Liver (tissue), 9 donors: ENCODE results near the gene KIF21B. TPM values are rescaled to one million over a fixed set of nuclear protein-coding genes. Genes with fewer than 3 reads are reported as not detected.

ENCODE experiments used
- DNase-seq: peaks from one replicate; pipeline ENCODE4 v3.0.0-alpha.2; 2017; ENCODE audit warnings: low spot score
- H3K27ac ChIP-seq, 2 donors: one replicate each; pipeline ENCODE4 v1.7.0; 2013; ENCODE audit warnings: inconsistent platforms in 2 of 2, low read length in 2 of 2, control low read depth in 1 of 2, low read depth in 1 of 2, mild to moderate bottlenecking in 1 of 2
- H3K27me3 ChIP-seq, 4 donors: one replicate each; pipeline versions ENCODE4 v1.6.1 to v1.7.0; 2013; ENCODE audit warnings: low read length in 3 of 4, inconsistent platforms in 1 of 4, mild to moderate bottlenecking in 1 of 4, moderate library complexity in 1 of 4; ENCODE audit not compliant: control insufficient read depth in 4 of 4, insufficient read depth in 4 of 4
- H3K36me3 ChIP-seq, 4 donors: one replicate each; pipeline versions ENCODE4 v1.6.1 to v1.7.0; 2013; ENCODE audit warnings: low read length in 3 of 4, mild to moderate bottlenecking in 3 of 4, low read depth in 1 of 4, moderate library complexity in 1 of 4; ENCODE audit not compliant: control insufficient read depth in 4 of 4, insufficient read depth in 3 of 4
- H3K4me1 ChIP-seq, 4 donors: one replicate each; pipeline versions ENCODE4 v1.6.1 to v1.7.0; 2013; ENCODE audit warnings: low read length in 3 of 4, mild to moderate bottlenecking in 3 of 4, moderate library complexity in 1 of 4; ENCODE audit not compliant: control insufficient read depth in 4 of 4, insufficient read depth in 4 of 4
- H3K4me3 ChIP-seq, 3 donors: one replicate each; pipeline versions ENCODE4 v1.6.1 to v1.7.0; 2013; ENCODE audit warnings: low read length in 3 of 3, control low read depth in 1 of 3, low read depth in 1 of 3, mild to moderate bottlenecking in 1 of 3
- H3K9ac ChIP-seq, 2 donors: one replicate each; pipeline ENCODE4 v1.7.0; 2013; ENCODE audit warnings: low read length in 2 of 2, mild to moderate bottlenecking in 2 of 2, moderate library complexity in 2 of 2, control low read depth in 1 of 2, low read depth in 1 of 2
- H3K9me3 ChIP-seq, 4 donors: one replicate each; pipeline versions ENCODE4 v1.6.1 to v1.7.0; 2013; ENCODE audit warnings: low read length in 3 of 4; ENCODE audit not compliant: control insufficient read depth in 4 of 4
- EGR1 ChIP-seq, 2 donors: IDR thresholded peaks; 2 replicates each; pipeline ENCODE4 v1.6.1; 2016 to 2018; ENCODE audit warnings: antibody characterized with exemption in 2 of 2, low read depth in 2 of 2
- FOXA1 ChIP-seq: IDR thresholded peaks from 2 replicates; pipeline ENCODE4 v1.6.1; 2016; ENCODE audit warnings: antibody characterized with exemption
- FOXA2 ChIP-seq: IDR thresholded peaks from 2 replicates; pipeline ENCODE4 v1.6.1; 2016; ENCODE audit warnings: antibody characterized with exemption
- GABPA ChIP-seq, 2 donors: IDR thresholded peaks in 1 of 2; conservative IDR thresholded peaks in 1 of 2; 2 replicates each; pipeline ENCODE4 v1.6.1; 2016; ENCODE audit warnings: antibody characterized with exemption in 2 of 2, mild to moderate bottlenecking in 1 of 2, moderate library complexity in 1 of 2
- HNF4A ChIP-seq, 2 donors: conservative IDR thresholded peaks; 2 replicates each; pipeline ENCODE4 v1.6.1; 2016; ENCODE audit warnings: antibody characterized with exemption in 2 of 2, mild to moderate bottlenecking in 2 of 2
- HNF4G ChIP-seq: IDR thresholded peaks from 2 replicates; pipeline ENCODE4 v1.6.1; 2016; ENCODE audit warnings: antibody characterized with exemption
- JUND ChIP-seq, 2 donors: IDR thresholded peaks; 2 replicates each; pipeline ENCODE4 v1.6.1; 2016; ENCODE audit warnings: antibody characterized with exemption in 2 of 2
- NR2F2 ChIP-seq: IDR thresholded peaks from 2 replicates; pipeline ENCODE4 v1.6.1; 2016; ENCODE audit warnings: antibody characterized with exemption
- RAD21 ChIP-seq, 2 donors: IDR thresholded peaks; 2 replicates each; pipeline ENCODE4 v1.6.1; 2016; ENCODE audit warnings: antibody characterized with exemption in 2 of 2, mild to moderate bottlenecking in 2 of 2
- RXRA ChIP-seq, 2 donors: IDR thresholded peaks; 2 replicates each; pipeline ENCODE4 v1.6.1; 2017 to 2018; ENCODE audit warnings: antibody characterized with exemption in 2 of 2, mild to moderate bottlenecking in 1 of 2
- SP1 ChIP-seq: IDR thresholded peaks from 2 replicates; pipeline ENCODE4 v1.6.1; 2018; ENCODE audit warnings: antibody characterized with exemption, mild to moderate bottlenecking
- TAF1 ChIP-seq: conservative IDR thresholded peaks from 2 replicates; pipeline ENCODE4 v1.6.1; 2016; ENCODE audit warnings: antibody characterized with exemption, mild to moderate bottlenecking
- YY1 ChIP-seq: IDR thresholded peaks from 2 replicates; pipeline ENCODE4 v1.6.1; 2016; ENCODE audit warnings: antibody characterized with exemption, mild to moderate bottlenecking
- WGBS: extraction: QIAGEN DNeasy Blood & Tissue Kit; methylation state at CpG from one replicate; pipeline ENCODE4 v1.1.7; 2013; 5-methylcytosine and 5-hydroxymethylcytosine counted together
- polyA plus RNA-seq, 2 donors: library from polyadenylated mRNA; stranded (reverse) in 1 of 2; unstranded in 1 of 2; fragments of 200-250 nt in 1 of 2; fragments of >200 nt in 1 of 2; fragmentation: Nextera tagmentation in 1 of 2; extraction: Ambion mirVana in 1 of 2; gene quantifications; one replicate each; pipeline versions ENCODE4 v1.2.1 to v1.2.3, GENCODE V29; 2013 to 2015
- total RNA-seq, 2 donors: library from RNA; depleted of rRNA; stranded (reverse); fragments of >200 nt; gene quantifications; one replicate each; pipeline ENCODE4 v1.2.3, GENCODE V29; 2014
- TF ChIP-seq, protein P1 (sequence below): IDR thresholded peaks from 2 replicates; pipeline ENCODE4 v1.6.1; 2016; ENCODE audit warnings: antibody characterized with exemption
- TF ChIP-seq, protein P2 (sequence below): fragments of 150-350 bp; IDR thresholded peaks from 2 replicates; pipeline ENCODE4 v1.5.1; 2017; ENCODE audit warnings: improper control_type of control experiment, low read depth, low read length; ENCODE audit not compliant: missing input control
- TF ChIP-seq, protein P3 (sequence below): IDR thresholded peaks from 2 replicates; pipeline ENCODE4 v1.6.1; 2016; ENCODE audit warnings: antibody characterized with exemption
- TF ChIP-seq, protein P4 (sequence below): IDR thresholded peaks from 2 replicates; pipeline ENCODE4 v1.6.1; 2016; ENCODE audit warnings: antibody characterized with exemption
- donor health status: healthy.
- donor health status: healthy.
- donor health status: healthy.
- donor health status: healthy.
- donor health status: healthy.

The KIF21B gene
- total and polyA plus RNA-seq, 4 donors: 0.42 to 1.9 (median 1.0) TPM

DNA sequence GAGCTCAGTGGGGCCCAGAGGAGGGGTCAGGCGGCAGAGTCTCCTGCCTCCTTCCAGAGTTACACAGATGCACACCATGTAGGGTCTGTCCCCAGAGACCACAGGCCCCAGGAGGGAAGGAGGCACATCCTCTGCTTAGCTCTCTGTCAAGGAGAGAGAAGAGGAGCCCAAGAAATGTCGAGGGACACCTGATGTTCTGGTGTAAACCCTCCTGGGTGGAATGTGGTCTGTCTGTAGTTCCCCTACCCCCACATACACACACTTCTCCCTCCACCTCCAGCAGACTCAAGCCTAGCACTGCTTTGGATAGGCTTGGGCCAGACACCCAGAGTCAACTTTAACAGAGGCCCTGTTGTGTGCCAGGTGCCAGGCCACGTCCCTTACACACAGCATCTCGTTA, 34.2 kb downstream of the KIF21B start:
- Histone ChIP-seq H3K9me3 (no peaks in the 10 kb centered on the region), H3K36me3 (peaks cover 0 to 2% (median under 1%) of the 10 kb centered on the region in 4 donors), H3K4me1 (no peaks in the 10 kb centered on the region), H3K4me3 (no peak overlapping the region), H3K27me3 (no peaks in the 10 kb centered on the region), H3K27ac (no peak overlapping the region), H3K9ac (no peak overlapping the region)
- TF ChIP-seq GABPA (IDR thresholded peaks at IDR 0.05 in 1 of 2, conservative IDR thresholded peaks at IDR 0.05 in 1 of 2) (no peak), EGR1 (IDR thresholded peaks at IDR 0.05; ENCODE audit: low read depth in 2 of 2) (no peak), JUND (IDR thresholded peaks at IDR 0.05) (no peak), RAD21 (IDR thresholded peaks at IDR 0.05) (no peak), SP1 (no peak), HNF4A (conservative IDR thresholded peaks at IDR 0.05) (no peak)
- TF ChIP-seq, protein P1, sequence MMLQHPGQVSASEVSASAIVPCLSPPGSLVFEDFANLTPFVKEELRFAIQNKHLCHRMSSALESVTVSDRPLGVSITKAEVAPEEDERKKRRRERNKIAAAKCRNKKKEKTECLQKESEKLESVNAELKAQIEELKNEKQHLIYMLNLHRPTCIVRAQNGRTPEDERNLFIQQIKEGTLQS: no peak
- 89% methylated on average over 4 of the region's 4 CpGs for WGBS
- DNase-seq: no peak

DNA sequence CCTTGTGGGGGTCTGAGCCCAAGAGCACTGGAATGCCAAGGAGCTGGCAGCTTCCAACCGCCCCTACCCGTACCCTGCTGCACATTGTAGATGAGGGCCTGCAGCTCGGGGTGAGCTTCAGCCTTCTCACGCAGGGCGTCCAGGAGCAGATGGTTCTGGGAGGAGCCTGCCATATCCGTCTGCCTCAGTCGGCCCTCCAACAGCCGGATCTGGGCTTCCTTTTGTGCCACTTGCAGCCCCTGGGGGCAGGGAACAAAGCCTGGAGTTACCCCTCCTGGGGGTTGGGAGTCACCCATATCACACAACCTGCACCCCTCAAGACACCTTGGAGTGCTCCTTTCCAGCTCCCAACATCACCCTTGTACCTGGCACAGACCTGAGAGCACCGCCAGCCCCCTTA, 34.8 kb downstream of the KIF21B start:
- no peak for DNase-seq
- H3K4me3 ChIP-seq: no peak overlapping the region
- H3K27ac ChIP-seq: no peak overlapping the region
- 96% methylated on average over 9 of the region's 9 CpGs for WGBS
- no peak overlapping the region for H3K9ac ChIP-seq
- peaks cover 0 to 2% (median under 1%) of the 10 kb centered on the region in 4 donors for H3K36me3 ChIP-seq
- TF ChIP-seq, protein P2, sequence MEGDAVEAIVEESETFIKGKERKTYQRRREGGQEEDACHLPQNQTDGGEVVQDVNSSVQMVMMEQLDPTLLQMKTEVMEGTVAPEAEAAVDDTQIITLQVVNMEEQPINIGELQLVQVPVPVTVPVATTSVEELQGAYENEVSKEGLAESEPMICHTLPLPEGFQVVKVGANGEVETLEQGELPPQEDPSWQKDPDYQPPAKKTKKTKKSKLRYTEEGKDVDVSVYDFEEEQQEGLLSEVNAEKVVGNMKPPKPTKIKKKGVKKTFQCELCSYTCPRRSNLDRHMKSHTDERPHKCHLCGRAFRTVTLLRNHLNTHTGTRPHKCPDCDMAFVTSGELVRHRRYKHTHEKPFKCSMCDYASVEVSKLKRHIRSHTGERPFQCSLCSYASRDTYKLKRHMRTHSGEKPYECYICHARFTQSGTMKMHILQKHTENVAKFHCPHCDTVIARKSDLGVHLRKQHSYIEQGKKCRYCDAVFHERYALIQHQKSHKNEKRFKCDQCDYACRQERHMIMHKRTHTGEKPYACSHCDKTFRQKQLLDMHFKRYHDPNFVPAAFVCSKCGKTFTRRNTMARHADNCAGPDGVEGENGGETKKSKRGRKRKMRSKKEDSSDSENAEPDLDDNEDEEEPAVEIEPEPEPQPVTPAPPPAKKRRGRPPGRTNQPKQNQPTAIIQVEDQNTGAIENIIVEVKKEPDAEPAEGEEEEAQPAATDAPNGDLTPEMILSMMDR: no peak
- TF ChIP-seq TAF1 (no peak), JUND (IDR thresholded peaks at IDR 0.05) (no peak), NR2F2 (no peak), FOXA2 (no peak), YY1 (no peak), FOXA1 (no peak), EGR1 (IDR thresholded peaks at IDR 0.05; ENCODE audit: low read depth in 2 of 2) (no peak), GABPA (IDR thresholded peaks at IDR 0.05 in 1 of 2, conservative IDR thresholded peaks at IDR 0.05 in 1 of 2) (no peak)
- TF ChIP-seq, protein P3, sequence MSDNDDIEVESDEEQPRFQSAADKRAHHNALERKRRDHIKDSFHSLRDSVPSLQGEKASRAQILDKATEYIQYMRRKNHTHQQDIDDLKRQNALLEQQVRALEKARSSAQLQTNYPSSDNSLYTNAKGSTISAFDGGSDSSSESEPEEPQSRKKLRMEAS: no peak
- TF ChIP-seq, protein P4, sequence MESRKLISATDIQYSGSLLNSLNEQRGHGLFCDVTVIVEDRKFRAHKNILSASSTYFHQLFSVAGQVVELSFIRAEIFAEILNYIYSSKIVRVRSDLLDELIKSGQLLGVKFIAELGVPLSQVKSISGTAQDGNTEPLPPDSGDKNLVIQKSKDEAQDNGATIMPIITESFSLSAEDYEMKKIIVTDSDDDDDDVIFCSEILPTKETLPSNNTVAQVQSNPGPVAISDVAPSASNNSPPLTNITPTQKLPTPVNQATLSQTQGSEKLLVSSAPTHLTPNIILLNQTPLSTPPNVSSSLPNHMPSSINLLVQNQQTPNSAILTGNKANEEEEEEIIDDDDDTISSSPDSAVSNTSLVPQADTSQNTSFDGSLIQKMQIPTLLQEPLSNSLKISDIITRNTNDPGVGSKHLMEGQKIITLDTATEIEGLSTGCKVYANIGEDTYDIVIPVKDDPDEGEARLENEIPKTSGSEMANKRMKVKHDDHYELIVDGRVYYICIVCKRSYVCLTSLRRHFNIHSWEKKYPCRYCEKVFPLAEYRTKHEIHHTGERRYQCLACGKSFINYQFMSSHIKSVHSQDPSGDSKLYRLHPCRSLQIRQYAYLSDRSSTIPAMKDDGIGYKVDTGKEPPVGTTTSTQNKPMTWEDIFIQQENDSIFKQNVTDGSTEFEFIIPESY: no peak
- H3K27me3 ChIP-seq: no peaks in the 10 kb centered on the region
- H3K4me1 ChIP-seq: no peaks in the 10 kb centered on the region
- no peaks in the 10 kb centered on the region for H3K9me3 ChIP-seq

DNA sequence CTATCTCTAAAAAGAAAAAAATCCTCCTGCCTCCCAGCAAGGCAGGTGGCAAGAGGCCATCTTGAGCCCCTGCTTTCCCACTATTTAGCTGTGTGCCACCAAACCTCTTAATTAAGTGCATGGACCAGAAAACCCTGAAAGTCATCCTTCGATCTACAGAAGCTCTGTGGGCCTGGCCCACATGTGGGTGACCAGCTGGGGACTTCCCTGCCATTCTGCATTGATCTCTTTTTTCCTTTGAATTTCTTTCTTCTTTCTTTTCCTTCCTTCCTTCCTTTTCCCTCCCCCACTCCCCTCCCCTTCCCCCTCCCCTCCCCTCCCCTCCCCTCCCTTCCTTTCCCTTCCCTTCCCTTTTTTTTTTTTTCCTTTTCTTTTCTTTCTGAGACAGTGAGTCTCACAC, 38.0 kb downstream of the KIF21B start:
- no peak for DNase-seq
- TF ChIP-seq HNF4G (no peak), RXRA (IDR thresholded peaks at IDR 0.05) (no peak), EGR1 (IDR thresholded peaks at IDR 0.05; ENCODE audit: low read depth in 2 of 2) (no peak)
- TF ChIP-seq, protein P1: no peak
- whole genome bisulfite sequencing: 98% methylated on average over 1 of the region's 1 CpG

More for the DNA sequence above, 38.0 kb downstream of the KIF21B start:
- H3K4me1 ChIP-seq: no peaks in the 10 kb centered on the region
- H3K4me3 ChIP-seq: no peak overlapping the region
- H3K9ac ChIP-seq: no peak overlapping the region
- H3K27ac ChIP-seq: no peak overlapping the region
- H3K27me3 ChIP-seq: no peaks in the 10 kb centered on the region
- no peaks in the 10 kb centered on the region for H3K9me3 ChIP-seq
- peaks cover 0 to 2% (median 0%) of the 10 kb centered on the region in 4 donors for H3K36me3 ChIP-seq
